B cell (primary cell): Measurements from ENCODE around the gene RAB28. TPM values are rescaled to one million over a fixed set of nuclear protein-coding genes. Genes with fewer than 3 reads are reported as not detected.

Experiments
- ATAC-seq: fragments of 200-7000 bp; cut with Tn5 transposase; one replicate; pipeline ENCODE4 v1.10.0; 2021; ENCODE audit warnings: low read depth, mild to moderate bottlenecking, moderate number of reproducible peaks, moderate library complexity
- CTCF ChIA-PET: fragments of 350-600 bp; sonication (Branson Sonifier 250); formaldehyde crosslinking; loops from one replicate; lab custom pipeline; 2021; ENCODE audit warnings: antibody characterized with exemption, inconsistent platforms; lab: Charles Lee
- POLR2A ChIA-PET: fragments of 350-600 bp; sonication (Branson Sonifier 250); formaldehyde crosslinking; loops from one replicate; lab custom pipeline; 2021; ENCODE audit warnings: antibody characterized with exemption; lab: Charles Lee
- DNase-seq: peaks from one replicate; pipeline ENCODE4 v3.0.0; 2013
- H2AFZ ChIP-seq: 2 replicates; pipeline ENCODE4 v1.6.1; 2012; ENCODE audit warnings: mild to moderate bottlenecking, low read depth, low read length; ENCODE audit not compliant: insufficient read depth, poor library complexity, severe bottlenecking
- H3K27ac ChIP-seq, 2 donors: 1 replicate in 1 of 2; 2 replicates in 1 of 2; pipeline ENCODE4 v1.5.1; 2012 to 2013; ENCODE audit warnings: low read length in 2 of 2, mild to moderate bottlenecking in 2 of 2, moderate library complexity in 1 of 2
- H3K27me3 ChIP-seq, 4 experiments: fragments of 200-600 bp in 1 of 4; sonication (generic) in 1 of 4; replicated peaks in 1 of 4; 1 replicate in 2 of 4; 2 replicates in 2 of 4; pipeline versions ENCODE4 v1.6.1 to v1.7.0; 2013 to 2016; ENCODE audit warnings: low read length in 3 of 4, mild to moderate bottlenecking in 2 of 4, mixed read lengths in 1 of 4, moderate library complexity in 1 of 4; ENCODE audit not compliant: insufficient read depth in 4 of 4, control insufficient read depth in 3 of 4; ENCODE audit errors: control extremely low read depth in 1 of 4
- H3K36me3 ChIP-seq, 2 experiments: replicated peaks in 1 of 2; 1 replicate in 1 of 2; 2 replicates in 1 of 2; pipeline versions ENCODE4 v1.6.1 to v1.7.1; 2013; ENCODE audit warnings: low read length in 1 of 2; ENCODE audit not compliant: insufficient read depth in 2 of 2, control insufficient read depth in 1 of 2; ENCODE audit errors: control extremely low read depth in 1 of 2, extremely low read depth in 1 of 2
- H3K4me1 ChIP-seq, 2 donors: fragments of 200-600 bp in 1 of 2; sonication (generic) in 1 of 2; 1 replicate in 1 of 2; 2 replicates in 1 of 2; pipeline versions ENCODE4 v1.5.1 to v1.6.1; 2013 to 2017; ENCODE audit warnings: low read length in 2 of 2; ENCODE audit not compliant: control insufficient read depth in 2 of 2, insufficient read depth in 2 of 2
- H3K4me2 ChIP-seq: replicated peaks from 2 replicates; pipeline ENCODE3; 2012; ENCODE audit warnings: mild to moderate bottlenecking, low read depth, low read length; ENCODE audit not compliant: poor library complexity, severe bottlenecking
- H3K4me3 ChIP-seq, 5 experiments: fragments of 200-600 bp in 1 of 5; sonication (generic) in 1 of 5; 1 replicate in 3 of 5; 2 replicates in 2 of 5; pipeline versions ENCODE4 v1.5.1 to v1.7.0; 2011 to 2016; ENCODE audit warnings: low read length in 4 of 5, mild to moderate bottlenecking in 4 of 5, low read depth in 2 of 5, control low read depth in 1 of 5, moderate library complexity in 1 of 5; ENCODE audit not compliant: insufficient read depth in 1 of 5; ENCODE audit errors: control extremely low read depth in 1 of 5, extremely low read depth in 1 of 5
- H3K79me2 ChIP-seq: fragments of 200-600 bp; sonication (generic); one replicate; pipeline ENCODE4 v1.6.0; 2016; ENCODE audit warnings: low read length; ENCODE audit not compliant: control insufficient read depth, insufficient read depth
- H3K9ac ChIP-seq: fragments of 200-600 bp; sonication (generic); 2 replicates; pipeline ENCODE4 v1.6.1; 2017; ENCODE audit warnings: mild to moderate bottlenecking, low read length, moderate library complexity
- H3K9me3 ChIP-seq, 3 donors: one replicate each; pipeline versions ENCODE4 v1.6.1 to v1.7.1; 2013; ENCODE audit warnings: low read length in 2 of 3; ENCODE audit not compliant: control insufficient read depth in 2 of 3, insufficient read depth in 1 of 3; ENCODE audit errors: control extremely low read depth in 1 of 3
- H4K20me1 ChIP-seq: 2 replicates; pipeline ENCODE4 v1.6.0; 2012; ENCODE audit warnings: mild to moderate bottlenecking, low read length; ENCODE audit not compliant: insufficient read depth, control insufficient read depth, poor library complexity, severe bottlenecking
- H3K27ac Mint-ChIP-seq: one replicate; pipeline ENCODE4 v1.8.0; 2021; ENCODE audit warnings: mixed read lengths
- H3K27me3 Mint-ChIP-seq: one replicate; pipeline ENCODE4 v1.8.0; 2021; ENCODE audit warnings: mixed read lengths
- H3K4me1 Mint-ChIP-seq: one replicate; pipeline ENCODE4 v1.8.0; 2021; ENCODE audit warnings: mixed read lengths
- H3K4me3 Mint-ChIP-seq: one replicate; pipeline ENCODE4 v1.8.0; 2021; ENCODE audit warnings: mixed read lengths
- H3K9me3 Mint-ChIP-seq: one replicate; pipeline ENCODE4 v1.8.0; 2022; ENCODE audit warnings: mixed read lengths; ENCODE audit not compliant: insufficient read depth
- CTCF ChIP-seq: fragments of 200-600 bp; IDR thresholded peaks from one replicate; pipeline ENCODE4 v1.8.0; 2022; ENCODE audit warnings: antibody characterized with exemption, mild to moderate bottlenecking
- EZH2 ChIP-seq: IDR thresholded peaks from 2 replicates; pipeline ENCODE4 v1.6.1; 2012; ENCODE audit warnings: borderline replicate concordance, low read depth, mild to moderate bottlenecking, moderate library complexity, low read length; ENCODE audit not compliant: insufficient read depth, poor library complexity, severe bottlenecking
- WGBS: methylation state at CpG from one replicate; pipeline ENCODE4 v1.1.5; 2013; ENCODE audit warnings: missing lambda C conversion rate; ENCODE audit not compliant: insufficient coverage; 5-methylcytosine and 5-hydroxymethylcytosine counted together
- intact Hi-C: fragments of 100-400 bp; cut with micrococcal nuclease; formaldehyde crosslinking; loops from one replicate; pipeline ENCODE4 v1.10.0; 2022
- polyA plus RNA-seq: library from polyadenylated mRNA; depleted of rRNA; stranded (reverse); fragments of >200 nt; gene quantifications from 2 replicates; pipeline ENCODE4 v1.2.3, GENCODE V29; 2012
- total RNA-seq, 2 donors: library from RNA; stranded (reverse); fragments of 120-200 nt in 1 of 2; gene quantifications; 1 replicate in 1 of 2; 2 replicates in 1 of 2; pipeline versions ENCODE4 v1.2.3 to v1.2.4, GENCODE V29; 2013 to 2022

RAB28 gene
- total and polyA plus RNA-seq, 2 donors (not counting 1 experiment from before 2014, with no cell fraction given) = 7.2 to 17.4 TPM

- Histone ChIP-seq H3K9ac (no peak overlapping the region), H4K20me1 (no peaks in the 10 kb centered on the region), H3K9me3 (no peaks in the 10 kb centered on the region), H3K36me3 (peaks cover 0 to 5% of the 10 kb centered on the region in 2 experiments), H3K79me2 (no peaks in the 10 kb centered on the region), H3K4me2 (no peak overlapping the region), H3K27me3 (no peaks in the 10 kb centered on the region), H3K4me3 (no peak overlapping the region), H3K27ac (no peak overlapping the region), H2AFZ (no peak overlapping the region), H3K4me1 (no peaks in the 10 kb centered on the region)
- intact Hi-C loops = no loop called here
- POLR2A ChIA-PET = no interaction called here
- no peaks in the 10 kb centered on the region for H3K4me1 Mint-ChIP-seq
- H3K27ac Mint-ChIP-seq = no peak overlapping the region
- TF ChIP-seq CTCF = no peak
- no peak for TF ChIP-seq EZH2
- DNase-seq = no peak
- CTCF ChIA-PET = no interaction called here
- H3K9me3 Mint-ChIP-seq = no peaks in the 10 kb centered on the region
- ATAC-seq = no peak
- no peak overlapping the region for H3K4me3 Mint-ChIP-seq
- H3K27me3 Mint-ChIP-seq = no peaks in the 10 kb centered on the region
Measured at GRCh38 chr4:13367244-13367643, 116.9 kb downstream of the RAB28 start.

GRCh38 chr4:13365195-13365594, 118.9 kb downstream of the RAB28 start:
- Histone ChIP-seq H3K9ac (no peak overlapping the region), H3K27me3 (no peaks in the 10 kb centered on the region), H3K4me1 (no peaks in the 10 kb centered on the region), H3K36me3 (peaks cover 0 to 5% of the 10 kb centered on the region in 2 experiments), H2AFZ (no peak overlapping the region), H4K20me1 (no peaks in the 10 kb centered on the region), H3K4me2 (no peak overlapping the region), H3K9me3 (no peaks in the 10 kb centered on the region), H3K27ac (no peak overlapping the region), H3K4me3 (no peak overlapping the region), H3K79me2 (no peaks in the 10 kb centered on the region)
- DNase-seq (no peak), ATAC-seq (no peak)
- H3K4me3 Mint-ChIP-seq = no peak overlapping the region
- H3K4me1 Mint-ChIP-seq = no peaks in the 10 kb centered on the region
- H3K9me3 Mint-ChIP-seq = no peaks in the 10 kb centered on the region
- no peak for TF ChIP-seq EZH2
- intact Hi-C loops = no loop called here
- no peaks in the 10 kb centered on the region for H3K27me3 Mint-ChIP-seq
- WGBS = 95% methylated on average over 3 of the region's 3 CpGs
- POLR2A ChIA-PET = no interaction called here
- H3K27ac Mint-ChIP-seq = no peak overlapping the region
- CTCF ChIA-PET = no interaction called here
